GM19043 (cell line): Measurements from ENCODE around the gene PCSK2.

Source experiments
- ATAC-seq: cut with Tn5 transposase; IDR thresholded peaks from one replicate; pipeline ENCODE4 v1.9.1; 2021; ENCODE audit warnings: low read depth; ENCODE audit not compliant: unreplicated experiment

Gene PCSK2

GRCh38 chr20:17390655-17391054 lies 163.8 kb downstream of the PCSK2 start:
- ATAC-seq, result no peak

- no peak for ATAC-seq
Measured at GRCh38 chr20:17391127-17391771, 164.4 kb downstream of the PCSK2 start.

- no peak for ATAC-seq
Measured at GRCh38 chr20:17394411-17394810, 167.6 kb downstream of the PCSK2 start.

- ATAC-seq, result no peak
Measured at GRCh38 chr20:17395729-17396128, 168.9 kb downstream of the PCSK2 start.

- no peak for ATAC-seq
Measured at GRCh38 chr20:17399303-17399985, 172.6 kb downstream of the PCSK2 start.

GRCh38 chr20:17403461-17403860 lies 176.6 kb downstream of the PCSK2 start:
- ATAC-seq, result no peak

- ATAC-seq, result no peak
Measured at GRCh38 chr20:17406051-17406590, 179.3 kb downstream of the PCSK2 start.

GRCh38 chr20:17407550-17407949 lies 180.7 kb downstream of the PCSK2 start:
- ATAC-seq, result no peak

- ATAC-seq, result no peak
Measured at GRCh38 chr20:17417225-17417624, 190.4 kb downstream of the PCSK2 start.

- no peak for ATAC-seq
Measured at GRCh38 chr20:17418737-17419136, 191.9 kb downstream of the PCSK2 start.

GRCh38 chr20:17419479-17420041 lies 192.7 kb downstream of the PCSK2 start:
- ATAC-seq, result no peak

- ATAC-seq, result no peak
Measured at GRCh38 chr20:17421493-17421892, 194.7 kb downstream of the PCSK2 start.

- no peak for ATAC-seq
Measured at GRCh38 chr20:17423782-17424181, 196.9 kb downstream of the PCSK2 start.

GRCh38 chr20:17427638-17428037 lies 200.8 kb downstream of the PCSK2 start:
- no peak for ATAC-seq

- no peak for ATAC-seq
Measured at GRCh38 chr20:17430125-17430950, 203.5 kb downstream of the PCSK2 start.

- peak; percentile 53 for ATAC-seq
Measured at GRCh38 chr20:17431621-17432364, 205.0 kb downstream of the PCSK2 start.

GRCh38 chr20:17436664-17437063 lies 209.8 kb downstream of the PCSK2 start:
- no peak for ATAC-seq

- no peak for ATAC-seq
Measured at GRCh38 chr20:17437251-17437650, 210.4 kb downstream of the PCSK2 start.

GRCh38 chr20:17438436-17439039 lies 211.7 kb downstream of the PCSK2 start:
- no peak for ATAC-seq
